CD1c-positive myeloid dendritic cell (primary cell): Measurements from ENCODE around the gene SCPEP1.
"Not testable (repeated sequence)": the region's sequence is repeated elsewhere in the genome, so short reads cannot be mapped to it uniquely, and the experiment has no call there.

Experiments used
- DNase-seq: peaks from one replicate; pipeline ENCODE4 v3.0.0-alpha.2; 2016; ENCODE audit errors: extremely low spot score

SCPEP1 gene

GRCh38 chr17:56977673-56978395, at the start of gene SCPEP1:
TSS of gene SCPEP1 (plus strand) at chr17:56978131. CDS start at chr17:56978160, 29 bp downstream.
- peak; percentile 84 for DNase-seq

- no peak for DNase-seq
These were observed 49.3 kb upstream of the SCPEP1 start for GRCh38 chr17:56928586-56928985.

- no peak for DNase-seq
These were observed 48.5 kb upstream of the SCPEP1 start for GRCh38 chr17:56929362-56929969.

GRCh38 chr17:56930739-56931337, 47.1 kb upstream of the SCPEP1 start:
- DNase-seq = no peak

- no peak for DNase-seq
These were observed 44.7 kb upstream of the SCPEP1 start for GRCh38 chr17:56933151-56933745.

- DNase-seq = no peak
These were observed 44.1 kb upstream of the SCPEP1 start for GRCh38 chr17:56933868-56934267.

GRCh38 chr17:56934280-56934679, 43.7 kb upstream of the SCPEP1 start:
- DNase-seq = no peak

GRCh38 chr17:56935461-56935860, 42.5 kb upstream of the SCPEP1 start:
- no peak for DNase-seq

- DNase-seq = no peak
These were observed 41.1 kb upstream of the SCPEP1 start for GRCh38 chr17:56936697-56937322.

- DNase-seq = no peak
These were observed 40.2 kb upstream of the SCPEP1 start for GRCh38 chr17:56937687-56938086.

GRCh38 chr17:56938206-56938605, 39.7 kb upstream of the SCPEP1 start:
- DNase-seq = not testable (repeated sequence)

- DNase-seq = peak; percentile 87
These were observed 38.0 kb upstream of the SCPEP1 start for GRCh38 chr17:56939869-56940484.

- DNase-seq = no peak
These were observed 34.3 kb upstream of the SCPEP1 start for GRCh38 chr17:56943505-56944125.

GRCh38 chr17:56945938-56946505, 31.9 kb upstream of the SCPEP1 start:
- no peak for DNase-seq

GRCh38 chr17:56947741-56948140, 30.2 kb upstream of the SCPEP1 start:
- DNase-seq = no peak

- no peak for DNase-seq
These were observed 29.4 kb upstream of the SCPEP1 start for GRCh38 chr17:56948491-56948890.

GRCh38 chr17:56949595-56949994, 28.3 kb upstream of the SCPEP1 start:
- no peak for DNase-seq

- no peak for DNase-seq
These were observed 20.9 kb upstream of the SCPEP1 start for GRCh38 chr17:56956992-56957391.

GRCh38 chr17:56960596-56961538, 17.1 kb upstream of the SCPEP1 start, which contains the start of gene COIL:
TSS of gene COIL (minus strand) at chr17:56961050. CDS start at chr17:56961019, 31 bp downstream.
- peak; percentile 96 for DNase-seq

GRCh38 chr17:56965241-56965640, 12.7 kb upstream of the SCPEP1 start:
- DNase-seq = not testable (repeated sequence)
